HepG2 (cell line): ENCODE data around the gene NRP1. TPM values are rescaled to one million over a fixed set of nuclear protein-coding genes. Genes with fewer than 3 reads are reported as not detected.
A peak's percentile ranks its signal among the peaks of the same experiment; 100 is the strongest.

Source experiments
- ARNT2 ChIP-seq: sonication (generic); formaldehyde crosslinking; IDR thresholded peaks from 2 replicates; pipeline ENCODE4 v1.8.0; 2022; ENCODE audit warnings: mild to moderate bottlenecking, low read depth, missing genetic modification reagents, moderate library complexity
- CERS6 ChIP-seq: sonication (generic); formaldehyde crosslinking; IDR thresholded peaks from 2 replicates; pipeline ENCODE4 v1.5.0; 2020; ENCODE audit warnings: missing genetic modification reagents
- CTCF ChIP-seq: sonication (generic); formaldehyde crosslinking; IDR thresholded peaks from 2 replicates; pipeline ENCODE4 v1.5.0; 2020; ENCODE audit warnings: mild to moderate bottlenecking, missing genetic modification reagents, moderate library complexity
- EZH2 ChIP-seq: conservative IDR thresholded peaks from 2 replicates; pipeline ENCODE4 v1.6.1; 2012; ENCODE audit warnings: mild to moderate bottlenecking, low read depth, low read length, moderate library complexity
- GATAD2A ChIP-seq: IDR thresholded peaks from 2 replicates; pipeline ENCODE4 v1.6.1; 2016
- IKZF4 ChIP-seq: sonication (generic); formaldehyde crosslinking; IDR thresholded peaks from 2 replicates; pipeline ENCODE4 v1.5.1; 2020; ENCODE audit warnings: borderline replicate concordance, mild to moderate bottlenecking, low read depth, missing genetic modification reagents; ENCODE audit errors: not compliant biosample characterization
- MIER3 ChIP-seq: IDR thresholded peaks from 2 replicates; pipeline ENCODE4 v1.6.1; 2016; ENCODE audit warnings: missing compliant biosample characterization, borderline replicate concordance
- MTF2 ChIP-seq: sonication (generic); formaldehyde crosslinking; IDR thresholded peaks from 2 replicates; pipeline ENCODE4 v1.5.0; 2020; ENCODE audit warnings: missing genetic modification reagents, borderline replicate concordance
- PCBP2 ChIP-seq: fragments of 200-400 bp; formaldehyde crosslinking; optimal IDR thresholded peaks from 2 replicates; pipeline ENCODE3; 2018; ENCODE audit warnings: low read length, low read depth; ENCODE audit not compliant: poor library complexity, severe bottlenecking
- PRPF4 ChIP-seq: fragments of 200-400 bp; formaldehyde crosslinking; IDR thresholded peaks from 2 replicates; pipeline ENCODE4 v1.6.1; 2016; ENCODE audit warnings: low read length, low read depth; ENCODE audit not compliant: poor library complexity, severe bottlenecking
- SAP130 ChIP-seq: IDR thresholded peaks from 2 replicates; pipeline ENCODE4 v1.6.1; 2016; ENCODE audit warnings: low read depth
- ZBTB38 ChIP-seq: sonication (generic); formaldehyde crosslinking; IDR thresholded peaks from 2 replicates; pipeline ENCODE4 v1.5.1; 2020; ENCODE audit warnings: mild to moderate bottlenecking, missing genetic modification reagents
- ZNF256 ChIP-seq: sonication (generic); formaldehyde crosslinking; conservative IDR thresholded peaks from 2 replicates; pipeline ENCODE4 v1.4.0; 2020; ENCODE audit warnings: missing genetic modification reagents
- ZNF597 ChIP-seq: sonication (generic); formaldehyde crosslinking; IDR thresholded peaks from 2 replicates; pipeline ENCODE4 v1.5.0; 2020; ENCODE audit warnings: missing genetic modification reagents
- polyA plus RNA-seq, 8 experiments: library from polyadenylated mRNA; depleted of rRNA in 3 of 8; stranded (reverse) in 7 of 8; unstranded in 1 of 8; fragments of >200 nt; fragmentation: Illumina TruSeq in 4 of 8; extraction: Trizol in 4 of 8; gene quantifications; 2 replicates each; pipeline versions ENCODE4 v1.2.1 to v1.2.3, GENCODE V29; 2011 to 2016; ENCODE audit warnings: low read depth in 4 of 8, missing spikeins in 1 of 8, mixed read lengths in 1 of 8; ENCODE audit not compliant: insufficient read depth in 1 of 8
- total RNA-seq, 5 experiments: library from RNA; depleted of rRNA; stranded (reverse); fragments of >200 nt; fragmentation: Illumina TruSeq; extraction: Trizol; gene quantifications; 2 replicates each; pipeline ENCODE4 v1.2.3, GENCODE V29; 2016; ENCODE audit warnings: low read depth in 1 of 5
- TF ChIP-seq, protein P1 (sequence below): sonication (generic); formaldehyde crosslinking; IDR thresholded peaks from 2 replicates; pipeline ENCODE4 v1.4.0; 2020; ENCODE audit warnings: missing genetic modification reagents; ENCODE audit errors: not compliant biosample characterization
- TF ChIP-seq, protein P2 (sequence below): sonication (generic); formaldehyde crosslinking; IDR thresholded peaks from 2 replicates; pipeline ENCODE4 v1.8.1; 2023; ENCODE audit warnings: mild to moderate bottlenecking, inconsistent platforms, moderate library complexity, missing genetic modification reagents, borderline replicate concordance
- TF ChIP-seq, protein P3 (sequence below): sonication (generic); formaldehyde crosslinking; IDR thresholded peaks from 2 replicates; pipeline ENCODE4 v1.5.0; 2020; ENCODE audit warnings: missing genetic modification reagents

Gene NRP1
- total and polyA plus RNA-seq, 2 of the 13 experiments (the other 11 are each of a cell fraction or from before 2014, with no cell fraction given) = 5.3 to 5.8 TPM

GRCh38 chr10:33252794-33253203, 81.7 kb downstream of the NRP1 start (continued):
- TF ChIP-seq ZNF597 (CRISPR knock-in tag) (no peak), IKZF4 (CRISPR knock-in tag) (no peak), CTCF (CRISPR knock-in tag) (no peak), MTF2 (CRISPR knock-in tag) (no peak), ZNF256 (CRISPR knock-in tag) (no peak), MIER3 (CRISPR knock-in tag) (no peak), EZH2 (no peak), ARNT2 (CRISPR knock-in tag) (no peak), ZBTB38 (no peak), PCBP2 (no peak), CERS6 (no peak), SAP130 (CRISPR knock-in tag) (0 out of 2 replicates have a peak, but pooled peaks have one; percentile 13), PRPF4 (no peak), GATAD2A (CRISPR knock-in tag) (peak; percentile 36; the same call in 1 of the 2 replicates)
- TF ChIP-seq, protein P1, sequence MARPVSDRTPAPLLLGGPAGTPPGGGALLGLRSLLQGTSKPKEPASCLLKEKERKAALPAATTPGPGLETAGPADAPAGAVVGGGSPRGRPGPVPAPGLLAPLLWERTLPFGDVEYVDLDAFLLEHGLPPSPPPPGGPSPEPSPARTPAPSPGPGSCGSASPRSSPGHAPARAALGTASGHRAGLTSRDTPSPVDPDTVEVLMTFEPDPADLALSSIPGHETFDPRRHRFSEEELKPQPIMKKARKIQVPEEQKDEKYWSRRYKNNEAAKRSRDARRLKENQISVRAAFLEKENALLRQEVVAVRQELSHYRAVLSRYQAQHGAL (CRISPR knock-in tag) = no peak
- TF ChIP-seq, protein P2, sequence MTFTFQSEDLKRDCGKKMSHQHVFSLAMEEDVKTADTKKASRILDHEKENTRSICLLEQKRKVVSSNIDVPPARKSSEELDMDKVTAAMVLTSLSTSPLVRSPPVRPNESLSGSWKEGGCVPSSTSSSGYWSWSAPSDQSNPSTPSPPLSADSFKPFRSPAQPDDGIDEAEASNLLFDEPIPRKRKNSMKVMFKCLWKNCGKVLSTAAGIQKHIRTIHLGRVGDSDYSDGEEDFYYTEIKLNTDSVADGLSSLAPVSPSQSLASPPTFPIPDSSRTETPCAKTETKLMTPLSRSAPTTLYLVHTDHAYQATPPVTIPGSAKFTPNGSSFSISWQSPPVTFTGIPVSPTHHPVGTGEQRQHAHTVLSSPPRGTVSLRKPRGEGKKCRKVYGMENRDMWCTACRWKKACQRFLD (CRISPR knock-in tag) = no peak
- TF ChIP-seq, protein P3, sequence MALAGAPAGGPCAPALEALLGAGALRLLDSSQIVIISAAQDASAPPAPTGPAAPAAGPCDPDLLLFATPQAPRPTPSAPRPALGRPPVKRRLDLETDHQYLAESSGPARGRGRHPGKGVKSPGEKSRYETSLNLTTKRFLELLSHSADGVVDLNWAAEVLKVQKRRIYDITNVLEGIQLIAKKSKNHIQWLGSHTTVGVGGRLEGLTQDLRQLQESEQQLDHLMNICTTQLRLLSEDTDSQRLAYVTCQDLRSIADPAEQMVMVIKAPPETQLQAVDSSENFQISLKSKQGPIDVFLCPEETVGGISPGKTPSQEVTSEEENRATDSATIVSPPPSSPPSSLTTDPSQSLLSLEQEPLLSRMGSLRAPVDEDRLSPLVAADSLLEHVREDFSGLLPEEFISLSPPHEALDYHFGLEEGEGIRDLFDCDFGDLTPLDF = no peak
